Measurements from ENCODE around the gene GABRD. TPM values are rescaled to one million over a fixed set of nuclear protein-coding genes. Genes with fewer than 3 reads are reported as not detected.

Gene GABRD
- total and polyA plus RNA-seq, 2 experiments from 2014 or later = not detected

GRCh38 chr1:2067981-2068380 lies 48.8 kb downstream of the GABRD start:
- no peak overlapping the region for H3K4me2 ChIP-seq (ENCODE audit: unreplicated experiment)
- WGBS, 2 experiments (ENCODE audit: low coverage in 1 of 2, low lambda C conversion rate in 2 of 2, missing lambda C conversion rate in 2 of 2) = 61 to 83% methylated on average over 9 to 17 of the region's 17 CpGs
- no peak for DNase-seq
- no peaks in the 10 kb centered on the region for H3K9me3 ChIP-seq (ENCODE audit: low read depth)
- no peaks in the 10 kb centered on the region for H4K20me1 ChIP-seq (ENCODE audit: insufficient read depth)
- in situ Hi-C loops (cut with MboI) = no loop called here
- no peaks in the 10 kb centered on the region for H3K36me3 ChIP-seq (ENCODE audit: low read depth)
- peaks cover 10% of the 10 kb centered on the region; the same call in 1 of the 2 replicates for H3K27me3 ChIP-seq (replicated peaks; ENCODE audit: insufficient read depth)
- no peak overlapping the region for H2AFZ ChIP-seq
- H3K9ac ChIP-seq = no peak overlapping the region
- H3K4me3 ChIP-seq = no peak overlapping the region
- no peaks in the 10 kb centered on the region for H3K9me2 ChIP-seq (ENCODE audit: insufficient read depth)
- no peak overlapping the region for H3K27ac ChIP-seq
- TF ChIP-seq EZH2 (IDR thresholded peaks at IDR 0.05; ENCODE audit: insufficient read depth, poor library complexity, severe bottlenecking) (no peak), EZH2phosphoT487 (IDR thresholded peaks at IDR 0.05; ENCODE audit: insufficient read depth, low read depth) (no peak)
- no peaks in the 10 kb centered on the region for H3F3A ChIP-seq (ENCODE audit: insufficient read depth)
- H3K4me1 ChIP-seq (ENCODE audit: insufficient read depth) = no peaks in the 10 kb centered on the region
- no peaks in the 10 kb centered on the region for H3K79me2 ChIP-seq (ENCODE audit: insufficient read depth)

- H3K36me3 ChIP-seq (ENCODE audit: low read depth) = no peaks in the 10 kb centered on the region
- DNase-seq = no peak
- in situ Hi-C loops (cut with MboI) = no loop called here
- no peak overlapping the region for H2AFZ ChIP-seq
- H3K4me1 ChIP-seq (ENCODE audit: insufficient read depth) = no peaks in the 10 kb centered on the region
- TF ChIP-seq EZH2phosphoT487 (IDR thresholded peaks at IDR 0.05; ENCODE audit: insufficient read depth, low read depth) = no peak
- TF ChIP-seq EZH2 (IDR thresholded peaks at IDR 0.05; ENCODE audit: insufficient read depth, poor library complexity, severe bottlenecking) = no peak
- no peaks in the 10 kb centered on the region for H3K9me2 ChIP-seq (ENCODE audit: insufficient read depth)
- H3K4me2 ChIP-seq (ENCODE audit: unreplicated experiment) = no peak overlapping the region
- H3K27ac ChIP-seq = no peak overlapping the region
- no peak overlapping the region for H3K9ac ChIP-seq
- H3F3A ChIP-seq (ENCODE audit: insufficient read depth) = no peaks in the 10 kb centered on the region
- H3K27me3 ChIP-seq (replicated peaks; ENCODE audit: insufficient read depth) = peaks cover 10% of the 10 kb centered on the region; the same call in 1 of the 2 replicates
- no peaks in the 10 kb centered on the region for H3K9me3 ChIP-seq (ENCODE audit: low read depth)
- no peaks in the 10 kb centered on the region for H4K20me1 ChIP-seq (ENCODE audit: insufficient read depth)
- WGBS, 2 experiments (ENCODE audit: low coverage in 1 of 2, low lambda C conversion rate in 2 of 2, missing lambda C conversion rate in 2 of 2) = 74 to 76% methylated on average over 12 to 19 of the region's 19 CpGs
- H3K79me2 ChIP-seq (ENCODE audit: insufficient read depth) = no peaks in the 10 kb centered on the region
- H3K4me3 ChIP-seq = no peak overlapping the region
Observed at GRCh38 chr1:2068951-2069350, 49.8 kb downstream of the GABRD start.

- in situ Hi-C loops (cut with MboI) = no loop called here
- peaks cover 10% of the 10 kb centered on the region; the same call in 1 of the 2 replicates for H3K27me3 ChIP-seq (replicated peaks; ENCODE audit: insufficient read depth)
Observed at GRCh38 chr1:2070016-2070415, 50.9 kb downstream of the GABRD start.

GRCh38 chr1:2070800-2071530 lies 51.8 kb downstream of the GABRD start:
- WGBS, 2 experiments (ENCODE audit: low coverage in 1 of 2, low lambda C conversion rate in 2 of 2, missing lambda C conversion rate in 2 of 2) = 78 to 79% methylated on average over 32 to 35 of the region's 36 CpGs

More at GRCh38 chr1:2070016-2070415, 50.9 kb downstream of the GABRD start:
- Histone ChIP-seq H3K4me2 (ENCODE audit: unreplicated experiment) (no peak overlapping the region), H3K36me3 (ENCODE audit: low read depth) (no peaks in the 10 kb centered on the region), H3F3A (ENCODE audit: insufficient read depth) (no peaks in the 10 kb centered on the region), H2AFZ (no peak overlapping the region), H3K9ac (no peak overlapping the region), H3K4me3 (no peak overlapping the region), H3K79me2 (ENCODE audit: insufficient read depth) (no peaks in the 10 kb centered on the region), H4K20me1 (ENCODE audit: insufficient read depth) (no peaks in the 10 kb centered on the region), H3K9me3 (ENCODE audit: low read depth) (no peaks in the 10 kb centered on the region), H3K9me2 (ENCODE audit: insufficient read depth) (no peaks in the 10 kb centered on the region), H3K27ac (no peak overlapping the region), H3K4me1 (ENCODE audit: insufficient read depth) (no peaks in the 10 kb centered on the region)
- TF ChIP-seq EZH2 (IDR thresholded peaks at IDR 0.05; ENCODE audit: insufficient read depth, poor library complexity, severe bottlenecking) (no peak), EZH2phosphoT487 (IDR thresholded peaks at IDR 0.05; ENCODE audit: insufficient read depth, low read depth) (no peak)
- WGBS, 2 experiments (ENCODE audit: low coverage in 1 of 2, low lambda C conversion rate in 2 of 2, missing lambda C conversion rate in 2 of 2) = 56 to 61% methylated on average over 10 of the region's 11 CpGs
- DNase-seq = no peak

More at GRCh38 chr1:2070800-2071530, 51.8 kb downstream of the GABRD start:
- DNase-seq = no peak
- Histone ChIP-seq H2AFZ (no peak overlapping the region), H3K79me2 (ENCODE audit: insufficient read depth) (no peaks in the 10 kb centered on the region), H3K9ac (no peak overlapping the region), H3K9me2 (ENCODE audit: insufficient read depth) (no peaks in the 10 kb centered on the region), H3K9me3 (ENCODE audit: low read depth) (no peaks in the 10 kb centered on the region), H3K4me1 (ENCODE audit: insufficient read depth) (no peaks in the 10 kb centered on the region), H3K4me3 (no peak overlapping the region), H3F3A (ENCODE audit: insufficient read depth) (no peaks in the 10 kb centered on the region), H3K36me3 (ENCODE audit: low read depth) (no peaks in the 10 kb centered on the region), H3K4me2 (ENCODE audit: unreplicated experiment) (no peak overlapping the region), H4K20me1 (ENCODE audit: insufficient read depth) (no peaks in the 10 kb centered on the region), H3K27me3 (replicated peaks; ENCODE audit: insufficient read depth) (peaks cover 7% of the 10 kb centered on the region; the same call in 1 of the 2 replicates), H3K27ac (no peak overlapping the region)
- TF ChIP-seq EZH2phosphoT487 (IDR thresholded peaks at IDR 0.05; ENCODE audit: insufficient read depth, low read depth) = no peak
- no peak for TF ChIP-seq EZH2 (IDR thresholded peaks at IDR 0.05; ENCODE audit: insufficient read depth, poor library complexity, severe bottlenecking)
- in situ Hi-C loops (cut with MboI) = no loop called here
